Superior temporal gyrus (tissue), 1 donor: ENCODE data around the gene MYMX.
A peak's percentile ranks its signal among the peaks of the same experiment; 100 is the strongest.

ENCODE experiments used
- DNase-seq: peaks from one replicate; pipeline ENCODE4 v3.0.0-alpha.2; 2016; ENCODE audit errors: extremely low spot score

MYMX gene

GRCh38 chr6:44232676-44233566 lies 16.2 kb downstream of the MYMX start:
- no peak for DNase-seq

GRCh38 chr6:44233567-44234100 lies 16.9 kb downstream of the MYMX start:
- DNase-seq: no peak

- peak; percentile 88 for DNase-seq
Measured at GRCh38 chr6:44234101-44235025, 17.6 kb downstream of the MYMX start.

GRCh38 chr6:44235269-44235668 lies 18.5 kb downstream of the MYMX start:
- no peak for DNase-seq

- no peak for DNase-seq
Measured at GRCh38 chr6:44235891-44236516, 19.3 kb downstream of the MYMX start.

GRCh38 chr6:44237021-44237812 lies 20.5 kb downstream of the MYMX start:
- DNase-seq: peak; percentile 79

- DNase-seq: peak; percentile 88
Measured at GRCh38 chr6:44237813-44238433, 21.2 kb downstream of the MYMX start.

- DNase-seq: no peak
Measured at GRCh38 chr6:44238687-44239350, 22.1 kb downstream of the MYMX start.

- no peak for DNase-seq
Measured at GRCh38 chr6:44243345-44243744, 26.6 kb downstream of the MYMX start.

- DNase-seq: no peak
Measured at GRCh38 chr6:44245391-44245911, 28.7 kb downstream of the MYMX start.

GRCh38 chr6:44245912-44246662 lies 29.4 kb downstream of the MYMX start:
- peak; percentile 78 for DNase-seq

GRCh38 chr6:44246663-44247337 lies 30.1 kb downstream of the MYMX start, which contains the start of gene HSP90AB1:
HSP90AB1 (plus strand) TSS chr6:44247101; CDS start chr6:44248630, 1,529 bp downstream.
- peak; percentile 98 for DNase-seq

GRCh38 chr6:44247338-44248302 lies 30.9 kb downstream of the MYMX start:
- DNase-seq: peak; percentile 70

- DNase-seq: no peak
Measured at GRCh38 chr6:44248579-44248978, 31.9 kb downstream of the MYMX start.

GRCh38 chr6:44249082-44249748 lies 32.5 kb downstream of the MYMX start:
- DNase-seq: no peak

GRCh38 chr6:44250067-44250717 lies 33.5 kb downstream of the MYMX start:
- no peak for DNase-seq
